HG03103 (cell line): ENCODE measurements around the gene KRT16.
"Not testable (repeated sequence)": the region's sequence is repeated elsewhere in the genome, so short reads cannot be mapped to it uniquely, and the experiment has no call there.

Source experiments
- ATAC-seq: cut with Tn5 transposase; IDR thresholded peaks from one replicate; pipeline ENCODE4 v1.9.1; 2021; ENCODE audit warnings: low read depth; ENCODE audit not compliant: unreplicated experiment

KRT16 gene

DNA sequence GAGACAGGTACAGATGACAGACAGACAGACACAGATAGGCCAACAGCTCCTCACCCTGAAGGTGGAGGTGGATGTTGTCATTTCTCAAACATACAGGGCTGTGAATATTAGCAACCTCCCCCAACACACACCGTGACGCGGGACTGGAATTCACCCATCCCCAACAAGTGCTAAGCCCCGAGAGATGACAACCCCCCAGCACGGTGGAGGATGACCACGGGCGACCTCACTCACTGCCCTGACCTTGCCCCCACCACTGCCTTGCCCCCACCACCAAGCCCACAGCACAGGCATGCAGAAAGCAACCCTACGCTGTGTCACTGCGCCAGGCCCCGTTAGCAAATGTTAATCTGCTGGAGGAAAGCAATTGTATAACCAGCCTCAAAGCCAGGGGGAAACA is 16.7 kb upstream of the KRT16 start:
- no peak for ATAC-seq

DNA sequence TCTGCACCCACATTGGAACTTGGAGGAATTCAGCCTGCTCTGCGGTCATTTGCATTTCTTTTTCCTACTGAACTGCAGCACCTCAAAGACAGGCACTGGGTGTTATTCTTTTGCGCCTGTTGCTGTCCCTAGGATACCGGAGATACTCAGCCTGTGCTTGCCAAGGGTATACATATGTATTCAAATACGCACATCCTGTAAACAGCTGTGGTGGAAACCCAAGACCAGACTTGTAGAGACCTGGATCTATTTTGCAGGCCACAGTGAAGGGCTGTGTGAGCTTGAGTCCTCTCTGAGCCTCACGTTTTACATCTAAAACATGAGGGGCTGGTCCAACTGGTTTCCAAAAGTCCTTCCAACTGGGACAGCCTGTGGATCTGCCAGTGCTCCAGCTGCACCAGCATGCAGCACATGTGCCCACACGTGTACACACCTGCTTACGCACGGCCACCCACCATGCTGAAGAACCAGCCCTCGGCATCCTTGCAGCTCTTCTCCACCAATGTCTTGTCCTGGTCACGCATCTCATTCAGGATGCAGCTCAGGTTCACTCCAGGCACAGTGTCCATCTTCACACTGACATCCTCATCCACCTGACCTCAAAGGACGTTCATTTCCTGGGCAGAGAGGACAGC is 16.2 kb upstream of the KRT16 start:
- ATAC-seq = not testable (repeated sequence)

DNA sequence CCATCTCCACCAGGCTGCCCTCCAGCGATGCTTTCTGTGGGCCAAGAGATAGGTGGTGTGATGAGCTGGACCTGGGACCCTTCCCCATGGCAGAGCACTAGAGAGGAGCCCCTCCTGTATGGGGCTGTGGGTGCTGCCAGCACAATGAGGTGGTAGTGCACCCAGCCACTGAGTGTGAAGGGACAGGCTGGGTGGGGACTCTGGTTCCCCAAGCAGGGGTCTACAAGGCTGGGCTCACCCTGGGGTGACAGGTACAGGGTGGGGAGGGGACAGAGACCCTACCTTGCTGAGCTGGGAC is 15.5 kb upstream of the KRT16 start:
- ATAC-seq = not testable (repeated sequence)

DNA sequence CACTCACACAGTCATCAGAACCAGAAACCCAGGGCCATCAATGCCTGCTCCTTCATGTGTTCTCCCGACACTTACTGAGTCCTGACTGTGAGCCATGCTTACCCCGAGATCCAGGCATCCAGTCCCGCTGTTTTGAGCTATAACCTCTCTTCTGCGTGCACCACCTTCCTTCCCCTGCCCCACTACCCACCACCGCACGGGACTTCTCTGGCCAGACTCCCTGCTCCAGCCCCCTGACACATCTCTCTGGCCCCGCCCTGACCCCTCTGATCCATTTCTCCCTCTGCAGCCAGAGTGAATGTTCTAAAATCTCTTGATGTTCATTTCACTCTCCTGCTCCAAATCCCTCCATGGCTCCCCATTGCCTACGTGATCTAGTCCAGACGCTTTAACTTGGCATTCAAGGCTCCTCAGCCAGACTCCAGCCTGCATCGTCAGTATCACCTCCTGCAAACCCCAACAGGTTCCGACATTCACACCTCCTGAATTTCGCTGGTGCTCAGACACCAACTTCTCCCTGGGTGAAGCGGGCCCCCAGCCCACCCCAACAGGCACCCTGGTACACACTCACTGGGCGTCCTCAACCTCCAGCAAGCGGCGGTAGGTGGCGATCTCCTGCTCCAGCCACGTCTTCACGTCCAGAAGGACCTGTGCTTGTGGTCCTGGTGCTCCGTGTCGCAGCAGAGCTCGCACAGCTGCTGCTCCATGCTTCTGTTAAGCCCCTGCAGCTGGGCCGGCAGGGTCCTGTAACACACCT is 14.9 kb upstream of the KRT16 start:
- ATAC-seq = no peak

DNA sequence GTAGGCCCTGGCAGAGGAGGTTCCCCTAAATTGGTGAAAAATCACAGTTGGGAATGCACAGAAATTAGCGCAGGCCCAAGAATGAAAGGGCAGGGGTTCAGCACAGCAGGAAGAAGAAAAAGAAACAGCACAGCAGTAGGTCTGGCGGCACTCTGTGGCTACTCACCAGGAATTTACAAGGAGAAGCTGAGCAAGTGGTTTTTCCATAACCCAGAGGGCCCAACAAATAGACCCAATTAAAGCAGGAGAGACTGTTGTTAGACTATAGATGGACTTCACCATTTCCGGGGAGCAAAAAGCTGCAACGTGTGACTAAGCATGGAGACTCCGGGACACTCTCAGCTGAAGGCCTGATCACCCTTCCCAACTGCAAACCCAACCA is 14.3 kb upstream of the KRT16 start:
- not testable (repeated sequence) for ATAC-seq

DNA sequence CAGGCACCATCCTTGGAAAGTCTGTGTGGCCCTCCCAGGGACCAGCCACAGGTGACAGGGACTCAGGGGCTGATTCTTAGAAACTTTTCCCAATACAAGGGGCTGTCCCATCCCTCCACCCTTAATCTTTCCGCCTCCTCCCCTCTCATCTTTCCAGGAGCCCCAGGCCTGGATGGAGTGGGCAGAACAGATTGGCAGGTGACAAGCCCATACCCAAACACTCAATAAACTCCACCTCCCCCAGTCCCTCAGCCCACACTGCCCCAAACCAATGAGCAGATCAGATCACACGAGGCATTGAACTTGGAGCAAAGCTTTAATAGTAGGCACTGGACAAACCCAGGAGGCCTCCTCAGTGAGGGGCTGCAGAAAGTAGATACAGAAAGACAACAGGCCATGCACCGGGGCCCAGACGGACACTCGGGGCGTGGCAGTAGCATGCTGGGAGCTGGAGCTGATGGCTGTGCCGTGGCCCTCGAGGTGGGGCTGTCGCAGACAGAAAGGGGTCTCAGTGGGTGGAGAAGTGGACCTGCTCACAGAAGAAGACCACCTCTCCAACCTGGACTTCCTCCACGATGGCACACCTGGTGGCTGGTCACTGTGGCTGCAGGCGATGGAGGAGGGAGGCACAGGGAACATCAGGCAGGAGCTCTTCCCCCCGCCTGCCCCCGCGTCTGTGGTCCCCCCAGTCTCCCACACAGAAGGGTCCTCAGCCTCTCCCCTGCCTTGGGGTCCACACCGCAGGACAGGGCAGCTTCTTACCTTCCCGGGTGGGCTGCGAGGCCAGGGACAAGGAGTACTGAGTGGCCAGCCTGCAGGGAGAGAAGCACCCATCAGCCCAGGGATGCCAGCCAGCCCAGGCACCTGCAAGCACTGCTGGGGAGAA is 13.7 kb upstream of the KRT16 start:
- not testable (repeated sequence) for ATAC-seq

DNA sequence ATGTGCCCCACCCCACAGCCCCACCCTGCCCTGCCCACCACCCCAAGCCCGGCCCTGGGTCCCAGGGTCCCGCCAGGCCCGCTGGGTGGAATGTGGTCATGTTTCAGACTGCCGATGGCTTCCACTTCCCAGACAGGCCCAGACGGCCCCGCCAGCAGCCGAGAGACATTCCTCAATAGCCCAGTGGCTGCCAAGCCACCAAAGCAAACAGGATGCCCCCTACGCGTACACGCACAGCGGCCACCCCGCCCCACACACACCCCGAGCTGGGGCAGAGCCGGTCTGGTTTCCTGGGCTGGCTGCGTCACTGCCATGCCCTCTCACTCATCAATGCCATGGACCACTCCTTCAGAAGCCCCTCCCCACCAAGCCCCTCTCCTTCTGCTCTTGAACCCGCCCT is 13.0 kb upstream of the KRT16 start:
- ATAC-seq = no peak

DNA sequence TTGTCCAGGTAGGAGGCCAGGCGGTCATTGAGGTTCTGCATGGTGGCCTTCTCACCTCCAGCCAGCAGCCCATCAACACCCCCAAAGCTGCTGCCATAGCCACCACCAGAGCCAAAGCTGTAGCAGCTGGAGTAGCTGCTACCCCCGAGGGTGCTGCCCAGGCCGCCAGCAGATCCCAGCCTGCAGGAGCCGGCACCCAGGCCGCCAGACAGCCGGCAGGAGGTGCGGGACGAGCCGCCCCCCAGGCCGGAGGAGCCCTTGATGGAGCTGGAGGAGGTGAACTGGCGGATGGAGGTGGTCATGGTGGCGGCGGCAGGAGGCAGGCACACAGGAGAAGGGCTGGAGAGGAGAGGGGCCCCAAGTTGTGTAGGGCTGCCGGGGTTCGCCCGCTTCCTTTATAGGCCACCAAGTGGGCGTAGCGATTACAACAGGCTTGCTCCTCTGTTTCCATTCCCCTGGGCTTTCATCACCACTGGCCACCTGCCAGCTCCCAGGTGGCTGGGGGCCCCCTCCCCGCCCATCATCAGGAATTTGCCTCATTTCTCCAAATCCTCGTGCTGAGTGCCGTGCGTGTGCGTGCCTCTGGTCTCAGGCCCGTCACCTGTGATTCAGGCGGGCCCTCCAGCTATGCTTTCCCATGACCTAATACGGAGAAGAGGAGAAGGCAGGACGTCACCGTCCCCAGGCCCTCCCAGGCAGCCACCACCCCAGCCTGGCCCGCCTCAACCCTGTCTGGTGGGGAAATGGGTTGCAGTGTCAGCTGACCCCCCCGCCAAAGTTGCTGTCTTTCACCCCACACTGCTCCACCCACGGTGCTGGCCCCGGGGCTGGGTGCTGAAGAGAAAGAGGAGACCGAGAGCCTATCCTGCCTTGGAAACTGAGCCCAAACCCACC is 11.9 kb upstream of the KRT16 start, which contains the start of gene KRT17:
Gene KRT17, minus strand, starts transcription at position 368 of the 894 bp plus-strand sequence. Its CDS starts 66 bp downstream, at position 302.
- no peak for ATAC-seq

DNA sequence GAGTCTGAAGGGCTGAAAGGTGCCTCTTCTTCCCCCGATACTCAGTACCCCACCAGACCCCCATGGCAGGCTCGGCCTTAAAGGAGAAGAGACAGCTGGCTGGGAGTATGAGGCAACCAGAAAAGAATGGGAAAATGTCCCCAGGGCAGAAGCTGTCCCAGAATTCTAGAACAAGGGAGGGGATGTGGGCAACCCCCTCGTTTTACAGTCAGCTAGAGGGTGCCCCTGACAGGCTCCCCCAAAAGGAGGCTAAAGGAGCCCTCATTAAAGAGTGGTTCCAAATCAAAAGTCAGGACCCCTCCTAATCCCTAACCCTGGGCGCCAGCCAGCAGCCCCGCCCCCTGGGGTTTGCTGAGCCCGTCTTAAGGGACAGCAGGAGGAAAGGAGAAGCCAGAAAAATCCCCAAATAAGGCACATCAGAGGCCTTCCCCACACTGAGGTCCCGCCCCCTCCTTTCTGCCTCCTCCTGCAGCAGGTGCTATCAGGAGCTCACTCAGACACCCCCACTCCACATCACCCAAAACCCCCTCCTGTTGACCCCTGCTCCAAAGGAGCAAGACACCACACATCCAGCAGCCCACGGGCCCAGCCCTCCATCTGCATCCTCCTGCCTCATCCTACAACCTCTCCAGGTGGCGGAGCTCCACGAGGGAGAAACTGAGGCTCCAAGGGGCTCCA is 10.8 kb upstream of the KRT16 start:
- ATAC-seq = not testable (repeated sequence)

DNA sequence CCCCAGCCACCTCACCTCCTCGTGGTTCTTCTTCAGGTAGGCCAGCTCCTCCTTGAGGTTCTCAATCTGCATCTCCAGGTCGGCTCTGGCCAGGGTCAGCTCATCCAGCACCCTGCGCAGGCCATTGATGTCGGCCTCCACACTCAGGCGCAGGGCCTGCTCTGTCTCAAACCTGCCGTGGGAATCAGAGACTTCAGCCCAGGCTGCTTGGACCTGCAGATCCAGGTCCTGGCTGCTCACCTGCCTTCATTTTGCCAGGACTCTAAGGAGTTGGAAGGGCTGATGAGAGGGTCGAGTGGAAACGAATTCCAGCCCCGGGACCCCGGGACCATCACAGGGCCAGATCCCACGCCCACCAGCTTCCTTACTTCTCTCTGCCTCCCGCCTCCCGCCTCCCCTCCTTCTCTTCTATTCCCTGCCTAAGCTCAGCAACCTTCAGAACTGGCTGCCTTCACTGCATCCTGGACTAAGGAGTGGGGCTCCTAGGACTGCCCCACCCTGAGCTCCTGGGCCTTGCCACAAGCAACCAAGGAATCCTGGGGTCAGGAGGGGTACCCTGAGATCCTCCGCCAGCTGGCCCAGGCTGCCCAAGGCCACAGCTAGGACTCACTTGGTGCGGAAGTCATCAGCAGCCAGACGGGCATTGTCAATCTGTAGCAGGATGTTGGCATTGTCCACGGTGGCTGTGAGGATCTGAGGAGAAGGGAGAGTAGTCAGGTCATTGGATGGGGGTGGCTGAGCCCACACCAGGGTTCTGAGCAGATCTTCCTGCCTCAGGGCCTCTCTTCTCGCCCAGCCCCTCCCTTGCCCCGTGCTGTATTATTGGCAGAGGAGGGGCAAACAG is 10.0 kb upstream of the KRT16 start:
- ATAC-seq = not testable (repeated sequence)

DNA sequence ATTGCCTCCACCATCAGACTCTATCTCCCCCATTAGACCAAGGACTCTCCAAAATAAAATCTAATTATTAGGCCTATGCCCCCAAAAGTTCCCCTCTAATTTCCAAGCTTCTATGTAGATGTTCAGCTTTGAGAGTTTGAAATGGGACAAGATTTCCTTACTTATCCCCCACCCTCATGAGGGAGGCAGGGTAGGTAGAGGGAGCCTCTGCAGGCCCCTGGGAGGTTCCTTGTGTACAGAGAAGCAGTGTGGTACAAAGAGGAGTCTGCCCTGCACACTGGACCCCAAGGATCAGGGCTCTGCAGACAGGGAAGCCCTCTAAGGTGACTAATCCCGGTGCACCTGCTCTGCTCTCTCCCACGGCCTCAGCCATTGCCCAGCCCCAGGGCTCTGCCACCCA is 9.3 kb upstream of the KRT16 start:
- ATAC-seq = no peak

DNA sequence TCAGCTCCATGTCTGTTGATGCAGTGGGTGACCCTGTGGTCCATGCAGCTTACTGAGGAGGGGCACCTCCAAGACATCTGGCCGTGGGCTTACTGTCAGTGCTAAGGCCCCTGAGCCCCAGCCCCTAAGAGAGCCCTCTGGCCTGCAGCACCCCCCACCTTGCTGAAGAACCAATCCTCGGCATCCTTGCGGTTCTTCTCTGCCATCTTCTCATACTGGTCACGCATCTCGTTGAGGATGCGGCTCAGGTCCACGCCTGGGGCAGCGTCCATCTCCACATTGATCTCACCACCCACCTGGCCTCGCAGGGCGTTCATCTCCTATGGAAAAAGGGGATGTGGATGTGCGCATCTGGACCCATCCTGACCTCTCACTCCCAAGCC is 8.9 kb upstream of the KRT16 start:
- not testable (repeated sequence) for ATAC-seq

DNA sequence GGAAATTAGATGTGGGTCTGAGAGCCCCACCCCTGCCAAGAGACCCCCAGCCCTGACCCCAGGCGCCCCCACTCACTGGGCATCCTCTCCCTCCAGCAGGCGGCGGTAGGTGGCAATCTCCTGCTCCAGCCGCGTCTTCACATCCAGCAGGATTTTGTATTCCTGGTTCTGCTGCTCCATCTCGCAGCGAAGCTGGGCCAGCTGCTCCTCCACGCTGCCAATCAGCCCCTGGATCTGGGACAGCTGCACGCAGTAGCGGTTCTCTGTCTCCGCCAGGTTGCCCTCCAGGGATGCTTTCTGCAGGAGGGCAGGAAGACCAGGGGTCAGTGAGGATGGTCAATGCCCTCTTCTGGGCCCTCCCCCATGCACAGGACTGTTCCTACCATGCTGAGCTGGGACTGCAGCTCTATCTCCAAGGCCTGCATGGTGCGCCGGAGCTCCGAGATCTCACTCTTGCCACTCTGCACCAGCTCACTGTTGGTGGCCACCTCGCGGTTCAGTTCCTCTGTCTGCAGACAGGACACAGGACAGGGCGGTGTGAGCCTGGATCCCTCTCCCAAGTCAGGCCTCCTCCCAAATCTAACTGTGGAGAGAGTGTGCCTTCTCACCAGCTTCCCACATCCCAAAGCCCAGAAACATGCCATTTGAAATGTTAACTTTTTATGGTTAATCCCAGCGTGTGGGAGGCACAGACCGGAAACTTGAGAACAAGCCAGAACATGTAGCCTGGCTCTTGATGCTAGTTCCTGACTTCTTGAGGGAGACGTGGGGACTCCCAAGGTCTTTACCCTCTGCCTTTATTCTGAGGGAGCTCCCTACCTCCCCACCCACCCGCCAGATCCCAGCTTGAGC is 8.2 kb upstream of the KRT16 start:
- no peak for ATAC-seq

DNA sequence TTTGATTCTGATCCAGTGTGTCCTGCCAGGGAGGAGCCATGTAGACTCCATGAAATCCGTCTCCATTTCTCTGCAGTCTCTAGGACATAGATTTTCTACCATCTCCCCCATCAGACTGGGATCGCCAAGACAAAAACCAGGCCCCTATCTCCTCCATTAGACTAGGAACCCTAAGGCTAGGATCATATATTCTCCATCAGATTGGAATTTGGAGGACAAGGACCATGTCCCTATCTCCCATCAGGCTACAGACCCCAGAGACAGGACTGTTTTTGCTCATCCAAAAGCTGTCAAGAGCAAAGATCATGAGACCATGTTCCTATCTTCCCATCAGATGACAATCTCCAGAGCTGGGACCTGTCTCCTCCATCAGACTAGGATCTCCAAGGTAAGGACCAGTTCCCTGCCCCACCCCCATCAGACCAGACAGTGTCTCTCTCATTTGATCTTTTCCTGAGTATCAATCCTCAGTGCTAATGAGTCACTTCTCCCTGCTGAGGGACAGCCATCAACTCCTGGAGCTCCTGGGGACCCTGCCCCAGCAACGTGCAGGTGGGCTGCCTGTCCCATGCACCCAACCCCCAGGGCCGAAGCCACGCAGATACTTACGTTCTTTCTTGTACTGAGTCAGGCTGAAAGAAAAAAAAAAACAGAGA is 7.5 kb upstream of the KRT16 start:
- not testable (repeated sequence) for ATAC-seq

DNA sequence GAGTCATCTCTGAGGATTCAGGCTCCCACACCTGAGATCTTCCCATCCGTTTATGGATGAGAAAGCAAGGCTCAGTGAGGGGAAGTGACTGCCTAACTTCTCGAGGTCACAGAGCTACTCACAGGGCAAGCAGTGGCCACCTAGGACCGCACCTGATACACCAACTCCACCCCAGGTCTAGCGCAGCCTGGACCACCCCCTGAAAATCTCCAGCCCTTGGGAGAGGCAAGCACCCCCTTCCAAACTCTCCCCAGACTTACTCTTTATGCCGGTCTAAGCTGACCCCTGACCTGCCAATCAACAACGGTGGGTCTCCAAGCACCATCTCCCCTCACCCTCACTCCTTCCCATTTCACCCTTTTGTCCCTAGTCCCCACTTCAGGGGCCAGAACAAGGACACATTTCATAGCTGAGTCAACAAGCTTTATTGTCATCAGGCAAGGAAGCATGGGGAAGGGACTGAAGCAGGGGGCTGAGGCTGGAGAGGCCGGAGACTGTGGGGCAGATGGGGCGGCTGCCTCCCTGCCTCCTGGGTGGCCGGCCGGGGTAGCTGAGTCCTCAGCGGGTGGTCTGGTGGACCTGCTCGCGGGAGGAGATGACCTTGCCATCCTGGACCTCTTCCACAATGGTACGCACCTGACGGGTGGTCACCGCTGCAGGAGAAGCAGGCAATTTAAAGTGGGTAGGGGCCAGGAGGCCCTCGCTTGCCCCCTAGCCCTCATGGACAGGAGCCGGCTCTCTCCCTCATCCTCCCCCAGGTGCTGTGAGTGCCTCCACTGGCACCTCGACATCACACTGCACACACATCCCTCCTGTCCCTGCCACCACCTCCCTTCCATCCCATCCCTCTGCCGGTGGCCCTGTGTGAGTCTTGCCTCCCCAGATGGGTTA is 6.7 kb upstream of the KRT16 start:
- no peak for ATAC-seq

DNA sequence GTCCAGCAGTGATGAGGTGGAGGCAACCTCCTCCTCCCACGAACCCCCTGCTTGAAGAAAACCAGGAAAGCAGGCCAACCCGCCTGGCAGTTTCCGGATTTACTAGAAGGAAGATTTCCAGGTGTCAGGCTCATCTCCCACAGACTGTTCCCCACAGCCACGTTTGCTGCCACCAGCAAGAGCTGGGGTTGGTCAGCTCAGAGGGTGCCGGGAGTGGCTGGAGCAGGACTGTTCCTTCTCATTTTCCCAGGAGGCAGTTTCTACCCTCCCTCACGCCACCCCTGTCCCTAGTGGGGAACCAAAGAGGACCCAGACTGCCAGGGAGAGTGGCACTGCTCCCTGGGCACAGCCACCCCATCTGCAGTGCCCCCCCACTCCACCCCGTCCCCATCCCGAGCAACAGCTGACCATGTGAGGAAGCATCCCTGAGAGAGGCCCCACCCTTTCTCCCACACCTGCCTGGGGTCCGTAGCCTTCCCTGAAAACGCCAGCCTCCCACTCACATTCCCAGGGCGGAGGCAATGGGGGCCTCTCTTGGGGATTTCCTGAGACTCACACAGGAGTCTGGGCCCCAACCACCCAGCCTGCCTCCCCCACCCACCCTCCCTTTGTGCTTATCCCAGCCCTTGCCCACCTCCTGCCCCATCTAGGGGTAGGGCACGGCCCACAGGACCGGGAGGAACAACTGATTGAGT is 5.9 kb upstream of the KRT16 start:
- no peak for ATAC-seq
